ENCODE data around the gene CREBZF. TPM values are rescaled to one million over a fixed set of nuclear protein-coding genes. Genes with fewer than 3 reads are reported as not detected.
"Not testable (repeated sequence)": the region's sequence is repeated elsewhere in the genome, so short reads cannot be mapped to it uniquely, and the experiment has no call there.

Gene CREBZF
- total RNA-seq, 1 experiment from 2014 or later: 31.0 TPM

GRCh38 chr11:85626496-85626895 is 38.4 kb downstream of the CREBZF start:
- intact Hi-C loops (cut with micrococcal nuclease; ENCODE audit: unreplicated experiment): no loop called here
- H3K9me3 Mint-ChIP-seq (ENCODE audit: low read depth, unreplicated experiment): no peaks in the 10 kb centered on the region
- no peak overlapping the region for H3K4me3 Mint-ChIP-seq (ENCODE audit: low read depth, unreplicated experiment)
- TF ChIP-seq CTCF (IDR thresholded peaks at IDR 0.05; ENCODE audit: unreplicated experiment): no peak
- H3K36me3 Mint-ChIP-seq (ENCODE audit: insufficient read depth, unreplicated experiment): peaks cover 27% of the 10 kb centered on the region
- BruUV-seq (replicated peaks): no TSS peak
- H3K27ac Mint-ChIP-seq (ENCODE audit: unreplicated experiment): no peak overlapping the region
- peaks cover 16% of the 10 kb centered on the region for H3K4me1 Mint-ChIP-seq (ENCODE audit: low read depth, unreplicated experiment)
- CTCF ChIA-PET: no interaction called here
- DNase-seq: no peak
- no peaks in the 10 kb centered on the region for H3K27me3 Mint-ChIP-seq (ENCODE audit: unreplicated experiment)

- Mint-ChIP-seq H3K27ac (ENCODE audit: unreplicated experiment) (no peak overlapping the region), H3K4me3 (ENCODE audit: low read depth, unreplicated experiment) (no peak overlapping the region), H3K9me3 (ENCODE audit: low read depth, unreplicated experiment) (no peaks in the 10 kb centered on the region), H3K36me3 (ENCODE audit: insufficient read depth, unreplicated experiment) (no peaks in the 10 kb centered on the region), H3K4me1 (ENCODE audit: low read depth, unreplicated experiment) (peaks cover 9% of the 10 kb centered on the region), H3K27me3 (ENCODE audit: unreplicated experiment) (no peaks in the 10 kb centered on the region)
- intact Hi-C loops (cut with micrococcal nuclease; ENCODE audit: unreplicated experiment): no loop called here
- no peak for DNase-seq
- TF ChIP-seq CTCF (IDR thresholded peaks at IDR 0.05; ENCODE audit: unreplicated experiment): no peak
- CTCF ChIA-PET: interaction anchor here (1.2 kb wide), 1 partner anchor 11 kb away, joined by 4 read pairs; no protein-coding TSS in a partner anchor
- BruUV-seq (replicated peaks): no TSS peak
Observed at GRCh38 chr11:85620256-85620655, 44.7 kb downstream of the CREBZF start.

- CTCF ChIA-PET: no interaction called here
- no peak overlapping the region for H3K27ac Mint-ChIP-seq (ENCODE audit: unreplicated experiment)
- DNase-seq: no peak
- no peak for TF ChIP-seq CTCF (IDR thresholded peaks at IDR 0.05; ENCODE audit: unreplicated experiment)
- intact Hi-C loops (cut with micrococcal nuclease; ENCODE audit: unreplicated experiment): no loop called here
- peaks cover 9% of the 10 kb centered on the region for H3K4me1 Mint-ChIP-seq (ENCODE audit: low read depth, unreplicated experiment)
- H3K27me3 Mint-ChIP-seq (ENCODE audit: unreplicated experiment): no peaks in the 10 kb centered on the region
- no peaks in the 10 kb centered on the region for H3K36me3 Mint-ChIP-seq (ENCODE audit: insufficient read depth, unreplicated experiment)
- no TSS peak for BruUV-seq (replicated peaks)
- H3K9me3 Mint-ChIP-seq (ENCODE audit: low read depth, unreplicated experiment): no peaks in the 10 kb centered on the region
- H3K4me3 Mint-ChIP-seq (ENCODE audit: low read depth, unreplicated experiment): no peak overlapping the region
Observed at GRCh38 chr11:85619499-85619898, 45.4 kb downstream of the CREBZF start.

GRCh38 chr11:85611643-85612042 is 53.3 kb downstream of the CREBZF start:
- H3K4me1 Mint-ChIP-seq (ENCODE audit: low read depth, unreplicated experiment); intact Hi-C loops (cut with micrococcal nuclease; ENCODE audit: unreplicated experiment); H3K9me3 Mint-ChIP-seq (ENCODE audit: low read depth, unreplicated experiment); DNase-seq; H3K27me3 Mint-ChIP-seq (ENCODE audit: unreplicated experiment); H3K27ac Mint-ChIP-seq (ENCODE audit: unreplicated experiment); H3K4me3 Mint-ChIP-seq (ENCODE audit: low read depth, unreplicated experiment); CTCF ChIA-PET; BruUV-seq (replicated peaks); H3K36me3 Mint-ChIP-seq (ENCODE audit: insufficient read depth, unreplicated experiment): not testable (repeated sequence)

Other genes starting within 250 kb of the CREBZF start
- gene DLG2, start 37.8 kb downstream of the CREBZF start, total RNA-seq (2022): 0.71 and 0.73 TPM in 2 replicates
- gene TMEM126B, start 36.5 kb downstream of the CREBZF start, total RNA-seq (2022): 30.5 and 31.8 TPM in 2 replicates
- gene TMEM126A, start 17.2 kb downstream of the CREBZF start, total RNA-seq (2022): 20.9 and 22.9 TPM in 2 replicates
- gene CCDC89, start 21.1 kb upstream of the CREBZF start, total RNA-seq (2022): 0.26 and 0.44 TPM in 2 replicates
- 10.6 and 19.1 TPM in 2 replicates for gene SYTL2, start 146.0 kb upstream of the CREBZF start, total RNA-seq (2022)
- not detected in 2 replicates for gene CCDC83, start 190.3 kb upstream of the CREBZF start, total RNA-seq (2022)